ENCODE data around the gene CNNM3.

DNA sequence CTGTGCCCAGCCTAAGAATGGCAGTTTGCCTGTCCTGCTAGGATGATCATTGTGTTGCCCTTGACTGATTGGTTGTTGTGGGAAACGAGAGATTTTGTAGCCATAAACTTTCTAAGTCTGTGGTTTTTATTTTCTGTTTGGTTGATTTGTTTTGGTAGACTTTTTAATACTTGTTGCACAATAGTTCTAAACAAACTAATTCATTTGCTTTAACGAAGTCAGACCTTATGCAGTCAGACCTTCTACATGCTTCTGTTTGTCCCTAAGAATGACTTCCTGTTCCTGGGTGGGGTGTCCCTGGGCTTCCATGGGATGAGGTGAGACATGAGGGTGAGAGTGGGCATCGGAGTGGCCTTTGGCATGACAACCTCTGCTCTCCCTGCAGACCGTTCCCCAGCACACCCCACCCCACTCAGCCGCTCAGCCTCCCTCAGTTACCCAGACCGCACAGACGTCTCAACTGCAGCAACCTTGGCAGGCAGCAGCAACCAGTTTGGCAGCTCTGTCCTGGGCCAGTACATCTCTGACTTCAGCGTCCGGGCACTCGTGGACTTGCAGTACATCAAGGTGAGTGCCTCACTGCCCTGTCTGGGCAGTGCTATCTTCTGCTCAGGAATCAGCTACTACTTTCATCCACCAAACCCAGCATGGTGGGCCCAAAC, 7.8 kb upstream of the CNNM3 start:
- TF ChIP-seq, protein P1, sequence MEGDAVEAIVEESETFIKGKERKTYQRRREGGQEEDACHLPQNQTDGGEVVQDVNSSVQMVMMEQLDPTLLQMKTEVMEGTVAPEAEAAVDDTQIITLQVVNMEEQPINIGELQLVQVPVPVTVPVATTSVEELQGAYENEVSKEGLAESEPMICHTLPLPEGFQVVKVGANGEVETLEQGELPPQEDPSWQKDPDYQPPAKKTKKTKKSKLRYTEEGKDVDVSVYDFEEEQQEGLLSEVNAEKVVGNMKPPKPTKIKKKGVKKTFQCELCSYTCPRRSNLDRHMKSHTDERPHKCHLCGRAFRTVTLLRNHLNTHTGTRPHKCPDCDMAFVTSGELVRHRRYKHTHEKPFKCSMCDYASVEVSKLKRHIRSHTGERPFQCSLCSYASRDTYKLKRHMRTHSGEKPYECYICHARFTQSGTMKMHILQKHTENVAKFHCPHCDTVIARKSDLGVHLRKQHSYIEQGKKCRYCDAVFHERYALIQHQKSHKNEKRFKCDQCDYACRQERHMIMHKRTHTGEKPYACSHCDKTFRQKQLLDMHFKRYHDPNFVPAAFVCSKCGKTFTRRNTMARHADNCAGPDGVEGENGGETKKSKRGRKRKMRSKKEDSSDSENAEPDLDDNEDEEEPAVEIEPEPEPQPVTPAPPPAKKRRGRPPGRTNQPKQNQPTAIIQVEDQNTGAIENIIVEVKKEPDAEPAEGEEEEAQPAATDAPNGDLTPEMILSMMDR (IDR thresholded peaks at IDR 0.05; ENCODE audit: insufficient read depth, low read length, poor library complexity, severe bottlenecking), result no peak
- TF ChIP-seq EZH2phosphoT487 (conservative IDR thresholded peaks at IDR 0.05; ENCODE audit: low read length), result no peak
